HUES6 (cell line): ENCODE results near the gene APH1A.
A peak's percentile ranks its signal among the peaks of the same experiment; 100 is the strongest.
"Not testable (repeated sequence)": the region's sequence is repeated elsewhere in the genome, so short reads cannot be mapped to it uniquely, and the experiment has no call there.

Source experiments
- H3K27ac ChIP-seq: 2 replicates; pipeline ENCODE4 v1.7.0; 2013; ENCODE audit warnings: low read depth, mild to moderate bottlenecking, low read length, inconsistent platforms
- H3K27me3 ChIP-seq: 2 replicates; pipeline ENCODE4 v1.6.1; 2013; ENCODE audit warnings: low read length; ENCODE audit not compliant: control insufficient read depth, insufficient read depth
- H3K36me3 ChIP-seq: 2 replicates; pipeline ENCODE4 v1.6.1; 2013; ENCODE audit warnings: low read length; ENCODE audit not compliant: control insufficient read depth, insufficient read depth
- H3K4me1 ChIP-seq: 2 replicates; pipeline ENCODE4 v1.6.1; 2013; ENCODE audit warnings: low read length; ENCODE audit not compliant: control insufficient read depth, insufficient read depth
- H3K4me3 ChIP-seq: 2 replicates; pipeline ENCODE4 v1.5.1; 2013; ENCODE audit warnings: low read depth, low read length
- H3K9ac ChIP-seq: one replicate; pipeline ENCODE4 v1.6.1; 2013; ENCODE audit warnings: mild to moderate bottlenecking, low read length
- H3K9me3 ChIP-seq: 2 replicates; pipeline ENCODE4 v1.6.1; 2013; ENCODE audit warnings: low read depth, low read length; ENCODE audit not compliant: control insufficient read depth, insufficient read depth

The APH1A gene

GRCh38 chr1:150233359-150234308 is 35.2 kb downstream of the APH1A start:
- no peaks in the 10 kb centered on the region for H3K9me3 ChIP-seq
- no peak overlapping the region; the same call in 1 of the 2 replicates for H3K27ac ChIP-seq
- H3K4me1 ChIP-seq = peaks cover 19% of the 10 kb centered on the region
- peak overlapping the region; percentile 96 for H3K9ac ChIP-seq
- H3K27me3 ChIP-seq = no peaks in the 10 kb centered on the region
- H3K36me3 ChIP-seq = peaks cover 28% of the 10 kb centered on the region
- peak overlapping the region; percentile 86 for H3K4me3 ChIP-seq

DNA sequence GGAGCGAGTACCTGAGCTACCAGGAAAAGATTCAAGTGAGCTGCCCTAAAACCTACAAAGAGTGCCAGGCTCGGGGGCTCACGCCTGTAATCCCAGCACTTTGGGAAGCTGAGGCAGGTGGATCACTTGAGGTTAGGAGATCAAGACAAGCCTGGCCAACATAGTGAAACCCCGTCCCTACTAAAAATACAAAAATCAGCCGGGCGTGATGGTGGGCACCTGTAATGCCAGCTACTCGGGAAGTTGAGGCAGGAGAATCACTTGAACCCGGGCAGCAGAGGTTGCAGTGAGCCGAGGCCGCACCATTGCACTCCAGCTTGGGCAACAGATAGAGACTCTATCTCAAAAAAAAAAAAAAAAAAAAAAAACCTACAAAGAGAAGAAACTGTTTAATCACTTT is 35.9 kb downstream of the APH1A start:
- H3K9ac ChIP-seq, H3K27ac ChIP-seq, H3K4me3 ChIP-seq: not testable (repeated sequence)

GRCh38 chr1:150228246-150228645 is 40.6 kb downstream of the APH1A start:
- H3K27me3 ChIP-seq, H3K4me3 ChIP-seq, H3K9me3 ChIP-seq, H3K9ac ChIP-seq, H3K4me1 ChIP-seq, H3K27ac ChIP-seq: not testable (repeated sequence)
- H3K36me3 ChIP-seq = peaks cover 75% of the 10 kb centered on the region

More for the DNA sequence above, 35.9 kb downstream of the APH1A start:
- peaks cover 19% of the 10 kb centered on the region for H3K4me1 ChIP-seq
- peaks cover 32% of the 10 kb centered on the region for H3K36me3 ChIP-seq
- not testable (repeated sequence) for H3K27me3 ChIP-seq, H3K9me3 ChIP-seq

GRCh38 chr1:150227228-150227627 is 41.6 kb downstream of the APH1A start:
- Histone ChIP-seq H3K9ac (no peak overlapping the region), H3K27me3 (no peaks in the 10 kb centered on the region), H3K36me3 (peaks cover 83% of the 10 kb centered on the region), H3K4me1 (no peaks in the 10 kb centered on the region), H3K9me3 (no peaks in the 10 kb centered on the region), H3K27ac (no peak overlapping the region), H3K4me3 (no peak overlapping the region)

DNA sequence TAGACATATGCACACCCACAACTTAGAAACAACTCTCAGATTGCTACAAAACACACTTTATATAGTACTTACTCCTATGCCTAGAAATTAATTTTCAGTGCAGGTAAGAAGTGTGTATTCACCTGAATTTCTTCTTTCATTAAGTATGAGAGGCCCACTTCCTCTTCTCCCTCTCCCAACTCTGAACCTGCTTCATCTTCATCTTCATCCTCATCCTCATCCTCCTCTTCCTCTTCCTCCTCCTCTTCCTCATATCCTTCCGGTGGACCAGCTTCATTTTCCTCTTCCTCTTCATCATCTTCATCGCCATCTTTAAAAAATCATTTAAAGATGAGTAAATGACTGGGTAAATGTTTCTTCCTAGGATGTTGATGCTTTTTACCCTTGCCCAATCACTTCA is 42.3 kb downstream of the APH1A start:
- Histone ChIP-seq H3K27me3 (no peaks in the 10 kb centered on the region), H3K36me3 (peaks cover 83% of the 10 kb centered on the region), H3K4me1 (no peaks in the 10 kb centered on the region), H3K9ac (no peak overlapping the region), H3K4me3 (no peak overlapping the region), H3K27ac (no peak overlapping the region), H3K9me3 (no peaks in the 10 kb centered on the region)

GRCh38 chr1:150225546-150225945 is 43.3 kb downstream of the APH1A start:
- H3K27ac ChIP-seq = no peak overlapping the region
- H3K9me3 ChIP-seq = no peaks in the 10 kb centered on the region
- no peak overlapping the region for H3K4me3 ChIP-seq
- no peaks in the 10 kb centered on the region for H3K27me3 ChIP-seq
- no peak overlapping the region for H3K9ac ChIP-seq
- no peaks in the 10 kb centered on the region for H3K4me1 ChIP-seq
- H3K36me3 ChIP-seq = peaks cover 79% of the 10 kb centered on the region

DNA sequence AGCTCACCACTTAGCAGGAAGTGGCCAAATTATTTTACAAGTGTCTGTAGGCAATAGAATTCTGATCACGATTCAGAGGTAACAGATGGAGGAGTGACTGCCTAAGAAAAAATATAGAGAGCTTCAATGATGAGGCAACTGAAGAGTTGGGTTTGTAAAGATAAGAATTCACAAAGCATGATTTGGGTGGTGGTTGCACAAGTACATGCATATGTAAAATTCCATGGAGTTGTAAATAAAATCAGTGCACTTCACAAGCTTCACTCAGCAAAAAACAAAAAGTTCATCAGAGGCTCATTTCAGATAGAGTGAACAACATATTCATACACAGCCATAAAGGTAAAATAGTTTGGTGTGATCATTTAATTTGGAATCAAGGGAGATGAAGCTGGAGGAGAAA is 43.8 kb downstream of the APH1A start:
- H3K36me3 ChIP-seq = peaks cover 79% of the 10 kb centered on the region
- H3K27ac ChIP-seq = no peak overlapping the region

DNA sequence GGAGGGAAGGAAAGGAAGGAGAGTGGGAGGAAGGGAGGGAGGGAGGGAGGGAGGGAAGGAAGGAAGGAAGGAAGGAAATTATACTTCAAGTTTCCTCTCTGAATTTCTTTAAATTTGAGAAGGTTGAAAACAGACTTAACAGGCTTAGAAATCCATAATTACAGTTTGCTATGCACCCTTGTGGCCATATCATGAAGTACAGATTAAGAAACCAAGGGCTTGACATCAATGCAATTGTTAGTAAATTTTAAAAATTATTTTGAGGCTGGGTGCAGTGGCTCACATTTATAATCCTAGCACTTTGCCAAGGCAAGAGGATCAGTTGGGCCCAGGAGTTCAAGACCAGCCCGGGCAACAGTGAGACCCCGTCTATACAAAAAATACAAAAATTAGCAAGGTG is 47.3 kb downstream of the APH1A start:
- peaks cover 56% of the 10 kb centered on the region for H3K36me3 ChIP-seq

More for the DNA sequence above, 43.8 kb downstream of the APH1A start:
- no peak overlapping the region for H3K4me3 ChIP-seq
- H3K27me3 ChIP-seq = no peaks in the 10 kb centered on the region
- H3K4me1 ChIP-seq = no peaks in the 10 kb centered on the region
- H3K9ac ChIP-seq = no peak overlapping the region
- no peaks in the 10 kb centered on the region for H3K9me3 ChIP-seq

GRCh38 chr1:150215855-150216254 is 53.0 kb downstream of the APH1A start:
- not testable (repeated sequence) for H3K9me3 ChIP-seq

More for the DNA sequence above, 47.3 kb downstream of the APH1A start:
- H3K9ac ChIP-seq = no peak overlapping the region
- no peak overlapping the region for H3K4me3 ChIP-seq
- no peaks in the 10 kb centered on the region for H3K27me3 ChIP-seq
- H3K9me3 ChIP-seq = no peaks in the 10 kb centered on the region
- no peak overlapping the region for H3K27ac ChIP-seq
- H3K4me1 ChIP-seq = no peaks in the 10 kb centered on the region

More at GRCh38 chr1:150215855-150216254, 53.0 kb downstream of the APH1A start:
- H3K27me3 ChIP-seq, H3K4me1 ChIP-seq, H3K4me3 ChIP-seq, H3K27ac ChIP-seq, H3K9ac ChIP-seq: not testable (repeated sequence)
- H3K36me3 ChIP-seq = peaks cover 14% of the 10 kb centered on the region
